ENCODE data around the gene DYRK1A.

The DYRK1A gene

DNA sequence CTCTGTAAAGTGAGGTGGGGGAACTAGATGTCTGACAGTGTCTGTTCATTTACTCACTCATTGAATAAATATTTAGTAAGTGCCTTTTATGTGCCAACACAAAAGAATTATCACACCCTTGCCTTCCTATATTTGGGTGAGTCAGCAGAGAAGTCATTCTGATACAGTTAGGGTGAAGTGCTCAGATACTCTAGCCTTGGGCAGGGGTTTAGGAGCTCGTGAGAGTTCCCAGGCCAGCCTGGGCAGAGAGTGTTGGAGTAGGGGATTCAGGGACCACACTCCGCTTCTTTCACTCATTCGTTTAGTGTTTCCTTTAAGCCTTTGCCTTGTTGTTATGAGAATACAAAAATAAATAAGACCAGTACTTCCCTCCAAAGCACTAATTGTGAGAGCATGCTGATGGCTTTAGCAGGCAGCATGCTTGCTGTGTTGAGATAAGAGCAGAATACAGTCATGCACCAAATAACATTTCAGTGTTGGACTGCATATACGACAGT lies 83.9 kb downstream of the DYRK1A start:
- no peak for DNase-seq

GRCh38 chr21:37451446-37451845 lies 84.9 kb downstream of the DYRK1A start:
- no peak for DNase-seq

DNA sequence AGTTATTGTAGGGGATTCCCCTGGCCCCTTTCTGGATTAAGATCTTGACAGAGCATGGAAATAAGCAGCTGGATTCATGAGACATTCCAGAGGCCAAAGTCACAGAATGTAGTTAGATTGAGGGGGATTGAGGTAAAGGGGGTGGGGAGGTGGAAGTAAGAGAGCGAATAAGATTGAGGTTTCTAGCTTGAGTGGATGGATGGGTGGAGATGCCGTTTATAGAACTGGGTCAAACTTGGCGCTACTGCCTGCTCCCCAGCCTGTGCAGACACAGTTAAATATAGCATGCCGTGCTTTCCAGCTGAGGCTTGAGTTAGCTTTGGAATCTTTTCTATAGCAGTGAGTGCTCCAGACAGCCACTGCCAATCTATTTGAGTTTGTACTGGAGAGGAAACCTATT lies 85.7 kb downstream of the DYRK1A start:
- DNase-seq: no peak

GRCh38 chr21:37453350-37453749 lies 86.8 kb downstream of the DYRK1A start:
- no peak for DNase-seq

DNA sequence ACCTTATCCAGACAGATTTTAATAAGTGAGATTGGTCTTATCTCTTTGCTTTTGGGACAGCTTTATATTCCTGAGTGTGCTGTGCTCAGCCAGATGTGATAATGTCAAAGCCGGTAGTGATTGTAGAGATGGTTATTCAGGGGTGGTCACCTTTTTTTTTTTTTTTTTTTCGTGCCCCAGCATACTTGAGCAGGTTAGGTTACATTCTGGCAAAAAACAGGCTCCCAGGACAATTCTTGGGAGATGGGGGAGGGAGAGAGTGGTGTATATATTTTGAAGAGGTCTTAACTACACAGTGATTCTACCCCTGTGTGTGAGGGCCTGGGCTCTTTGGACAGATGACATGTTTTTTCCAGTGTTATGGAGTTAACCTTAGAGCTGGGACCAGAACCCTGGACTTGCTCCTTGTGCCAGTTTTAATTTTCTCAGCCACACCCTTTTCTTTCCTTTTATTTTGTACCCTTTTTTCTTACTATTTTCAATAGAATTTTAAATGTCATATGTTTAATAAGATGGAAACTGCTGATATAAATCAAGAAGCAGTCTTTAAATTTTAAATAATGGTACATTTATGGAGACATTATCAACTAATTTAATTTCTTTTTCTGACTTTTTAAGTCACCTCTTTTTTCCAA lies 88.4 kb downstream of the DYRK1A start:
- DNase-seq: no peak

DNA sequence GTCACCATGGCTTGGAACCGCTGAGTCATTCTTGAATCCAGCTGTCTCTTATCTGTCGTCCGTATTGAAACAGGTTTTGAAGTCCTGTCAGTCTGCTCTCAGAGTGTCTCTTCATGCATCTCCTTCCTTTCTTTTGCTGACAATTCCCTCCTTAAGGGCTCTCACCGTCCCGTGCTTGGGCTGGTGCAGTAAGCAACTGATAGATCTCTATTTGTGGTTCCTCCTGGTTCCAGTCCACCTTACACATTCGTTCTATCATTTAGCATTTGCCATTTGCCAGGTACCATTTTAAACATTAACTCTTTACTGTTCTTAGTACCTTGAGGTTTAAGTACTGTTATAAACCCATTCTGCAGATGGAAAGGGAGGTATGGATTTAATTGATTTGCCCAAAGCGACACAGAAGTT lies 88.9 kb downstream of the DYRK1A start:
- no peak for DNase-seq

- peak; percentile 59 to 72 (median 70) for DNase-seq
Observed at GRCh38 chr21:37458669-37459276, 92.2 kb downstream of the DYRK1A start.

DNA sequence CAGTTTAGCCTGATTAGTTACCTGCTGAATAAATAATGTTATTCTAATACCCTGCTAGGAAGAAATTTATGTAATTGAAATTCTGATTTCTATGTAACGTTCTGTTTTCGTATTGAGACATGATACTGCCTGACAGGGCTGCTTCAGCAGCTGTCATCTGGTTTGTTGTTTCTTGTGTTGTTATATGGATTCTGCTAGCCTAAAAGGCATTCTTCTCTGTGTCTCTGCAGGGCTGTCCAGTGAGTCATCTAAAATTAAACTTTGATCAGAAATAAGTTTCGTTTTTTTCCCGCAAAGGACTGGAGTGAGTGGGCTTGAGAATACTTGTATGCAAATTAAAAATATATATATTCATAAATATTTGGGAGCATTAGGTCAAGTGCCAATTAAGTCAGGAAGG lies 93.0 kb downstream of the DYRK1A start:
- DNase-seq: no peak

DNA sequence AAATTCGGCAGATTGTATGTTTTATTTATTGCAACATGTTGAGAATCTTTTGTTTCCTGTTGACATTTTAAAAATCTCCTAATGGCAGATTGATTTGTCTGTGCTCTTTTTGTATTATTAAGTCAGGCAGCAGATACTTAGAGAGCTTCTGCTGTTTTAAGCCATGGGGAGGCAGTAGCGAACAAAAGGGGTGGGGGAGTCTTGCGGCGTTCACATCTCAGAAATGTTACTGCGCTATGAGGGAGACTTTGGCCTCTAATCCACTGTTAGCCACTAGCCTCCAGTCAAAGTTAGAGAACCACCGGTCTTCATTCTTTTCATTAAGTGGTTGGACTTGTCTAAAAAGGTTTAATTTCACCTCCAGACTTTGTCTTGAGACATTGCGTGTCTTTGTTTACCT lies 93.6 kb downstream of the DYRK1A start:
- DNase-seq: no peak

- no peak for DNase-seq
Observed at GRCh38 chr21:37461479-37461878, 94.9 kb downstream of the DYRK1A start.

- no peak for DNase-seq
Observed at GRCh38 chr21:37462087-37462861, 95.7 kb downstream of the DYRK1A start.

DNA sequence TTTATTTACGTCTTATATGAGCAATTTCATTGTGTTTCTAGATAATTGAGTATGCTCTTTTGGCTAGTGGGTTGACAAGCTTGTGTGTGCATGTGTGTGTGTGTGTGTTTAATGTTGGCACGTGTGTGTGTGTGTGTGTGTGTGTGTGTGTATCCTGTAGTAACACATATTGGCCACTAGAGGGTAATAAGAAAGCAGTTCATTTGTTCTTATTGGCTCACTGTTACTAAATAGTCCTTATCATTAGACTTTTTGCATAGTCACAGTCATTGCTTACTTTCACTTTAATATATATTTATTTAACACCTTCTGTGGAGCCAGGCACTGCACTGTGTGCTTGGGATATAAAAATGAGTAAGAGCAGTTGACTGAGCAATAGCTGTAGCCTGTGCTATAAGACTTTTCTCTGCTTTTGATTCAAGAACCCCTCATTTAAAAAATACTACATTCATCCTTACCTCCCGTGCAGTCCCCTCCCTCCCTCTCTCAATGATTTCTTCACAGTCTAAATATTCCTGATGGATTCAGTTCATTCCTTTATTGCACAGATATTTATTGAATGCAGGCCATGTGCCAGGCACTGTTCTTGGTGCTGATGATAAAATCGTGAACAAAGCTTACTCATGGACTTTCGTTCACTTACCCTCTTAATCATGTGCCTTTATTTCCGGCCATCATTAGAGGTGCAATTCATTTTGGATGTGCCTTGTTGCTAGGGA lies 96.7 kb downstream of the DYRK1A start:
- DNase-seq: peak; percentile 14 to 47 (median 30)

GRCh38 chr21:37467082-37467481 lies 100.5 kb downstream of the DYRK1A start:
- DNase-seq: no peak

DNA sequence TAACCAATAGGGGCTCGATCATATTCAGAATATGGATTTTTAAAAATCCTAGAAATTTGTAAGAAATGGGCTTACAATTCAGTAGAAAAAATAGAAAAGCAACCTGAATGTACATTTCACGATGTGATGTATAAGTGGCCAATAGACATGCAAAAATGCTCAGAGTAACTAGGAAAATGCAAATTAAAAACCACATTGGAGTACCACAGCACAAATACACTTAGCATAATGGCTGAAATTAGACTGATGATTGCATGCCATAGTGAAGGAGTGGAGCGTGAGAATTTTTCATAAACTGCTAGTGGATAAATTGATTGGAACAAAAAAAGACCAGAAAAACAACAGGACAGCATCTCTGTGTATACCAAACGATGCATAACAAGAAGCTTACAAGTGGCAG lies 102.3 kb downstream of the DYRK1A start:
- no peak for DNase-seq

GRCh38 chr21:37469441-37469840 lies 102.9 kb downstream of the DYRK1A start:
- DNase-seq: no peak

- DNase-seq: no peak
Observed at GRCh38 chr21:37472581-37472980, 106.0 kb downstream of the DYRK1A start.

GRCh38 chr21:37473491-37473890 lies 106.9 kb downstream of the DYRK1A start:
- DNase-seq: no peak

DNA sequence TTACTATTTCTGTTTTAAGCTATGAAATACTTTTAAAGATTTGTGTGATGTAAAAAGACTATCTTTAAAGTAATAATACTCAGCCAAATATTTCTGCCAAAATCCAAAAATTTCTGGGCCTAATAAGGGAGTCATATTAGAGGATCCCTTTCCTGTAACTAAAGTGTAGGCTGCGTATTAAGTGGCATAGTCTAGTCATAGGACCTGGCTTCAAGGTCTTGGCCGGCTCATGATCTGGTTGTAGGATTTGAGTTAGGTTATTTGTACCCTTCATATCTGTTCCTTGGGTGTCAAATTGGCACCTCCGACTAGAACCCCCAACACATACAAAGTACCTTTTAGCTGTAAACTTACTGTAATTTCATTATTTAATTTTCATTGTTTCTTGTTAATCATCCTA lies 107.8 kb downstream of the DYRK1A start:
- no peak for DNase-seq

DNA sequence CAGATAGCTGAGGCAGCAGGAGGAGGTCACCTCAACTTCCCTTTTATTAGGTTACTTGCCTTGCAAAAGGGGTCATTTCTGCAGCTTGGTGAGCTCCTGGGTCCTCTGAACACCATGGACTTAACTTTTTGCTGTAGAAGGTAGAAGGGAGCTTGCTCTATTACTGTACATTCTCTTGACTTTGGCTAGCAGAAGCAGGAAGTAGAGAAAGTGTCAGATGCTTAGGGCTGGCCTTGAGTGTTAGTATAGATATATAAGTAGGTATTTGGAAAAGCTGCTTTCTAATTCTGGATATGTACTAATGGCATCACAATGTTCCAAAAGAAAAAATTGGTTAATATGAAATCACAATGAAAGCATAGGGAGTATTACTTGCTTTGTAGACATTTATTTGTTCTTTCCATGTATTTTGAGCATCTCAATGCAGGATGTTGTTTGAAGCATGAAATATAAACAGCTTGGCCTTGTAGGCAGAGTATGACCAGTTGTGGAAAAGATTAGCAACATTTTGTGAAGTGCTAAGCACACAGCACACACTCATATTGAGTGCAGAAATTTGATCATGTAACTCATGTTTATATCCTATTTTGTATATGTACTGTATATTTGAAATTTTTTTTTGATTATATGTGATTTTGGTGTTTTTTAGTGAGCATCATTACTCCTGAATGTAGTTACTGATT lies 108.8 kb downstream of the DYRK1A start:
- peak in 3 of 4 experiments; percentile 25 to 37 (median 33) for DNase-seq

DNA sequence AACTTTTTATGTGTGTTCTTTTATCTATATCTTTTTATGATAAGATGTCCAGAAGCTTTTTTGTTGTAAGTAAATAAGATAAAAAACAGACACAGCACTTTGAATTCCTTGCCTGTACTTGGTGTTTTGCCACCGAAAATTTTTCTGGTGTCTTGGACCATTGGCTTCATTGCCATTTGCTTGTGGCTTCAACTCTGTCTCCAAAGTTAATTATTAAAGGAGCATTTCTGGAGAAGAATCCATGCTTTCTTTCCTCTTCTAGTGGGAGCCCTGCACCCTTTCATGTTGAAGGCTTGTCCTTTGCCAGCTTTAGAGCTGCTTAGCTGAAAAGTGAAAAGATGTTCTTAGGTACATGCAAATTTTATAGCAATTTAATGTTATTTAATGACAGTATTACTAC lies 112.2 kb downstream of the DYRK1A start:
- no peak for DNase-seq

DNA sequence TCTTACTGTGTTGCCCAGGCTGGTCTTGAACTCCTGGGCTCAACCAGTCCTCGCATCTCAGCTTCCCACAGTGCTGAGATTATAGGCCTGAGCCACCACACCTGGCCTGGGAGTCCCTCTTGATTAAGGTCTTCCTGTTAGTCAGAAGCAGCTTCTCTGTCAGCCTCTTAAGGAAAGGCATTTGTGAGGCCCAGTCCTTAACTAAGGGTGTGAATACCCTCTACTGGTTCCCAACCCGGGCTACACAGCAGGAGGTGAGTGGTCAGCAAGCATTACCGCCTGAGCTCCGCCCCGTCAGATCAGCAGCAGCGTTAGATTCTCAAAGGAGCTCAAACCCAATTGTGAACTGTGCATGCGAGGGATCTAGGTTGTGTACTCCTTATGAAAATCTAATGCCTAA lies 117.2 kb downstream of the DYRK1A start:
- no peak for DNase-seq
